ENCODE data around the gene PMEL. TPM values are rescaled to one million over a fixed set of nuclear protein-coding genes. Genes with fewer than 3 reads are reported as not detected.
"Not testable (repeated sequence)": the region's sequence is repeated elsewhere in the genome, so short reads cannot be mapped to it uniquely, and the experiment has no call there.

The PMEL gene
- total RNA-seq, 1 donor from 2014 or later: 0.20 TPM

DNA sequence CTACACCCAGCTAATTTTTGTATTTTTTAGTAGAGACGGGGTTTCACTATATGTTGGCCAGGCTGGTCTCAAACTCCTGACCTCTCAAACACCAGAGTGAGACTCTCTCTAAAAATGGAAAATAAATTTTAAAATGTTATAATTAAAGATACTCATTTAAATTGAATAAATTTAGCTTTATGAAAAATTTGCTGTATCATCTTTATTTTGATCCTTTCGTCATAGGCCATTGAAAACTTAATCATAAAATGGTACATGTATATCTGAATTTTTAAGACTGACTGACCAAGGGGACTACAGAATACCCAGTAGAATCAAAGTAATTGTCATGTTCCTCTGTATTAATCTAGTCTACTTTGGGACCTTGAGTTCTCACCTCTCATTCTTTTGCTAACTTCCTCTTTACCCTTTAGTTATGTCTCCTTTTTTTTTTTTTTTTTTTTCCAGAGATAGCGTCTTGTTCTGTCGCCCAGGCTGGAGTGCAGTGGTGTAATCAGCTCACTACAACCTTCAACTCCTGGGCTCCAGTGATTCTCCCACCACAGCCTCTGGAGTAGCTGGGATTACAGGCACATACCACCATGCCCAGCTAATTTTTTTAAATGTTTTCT lies 17.5 kb upstream of the PMEL start:
- DNase-seq (ENCODE audit: low read depth in 2 of 2): no peak

DNA sequence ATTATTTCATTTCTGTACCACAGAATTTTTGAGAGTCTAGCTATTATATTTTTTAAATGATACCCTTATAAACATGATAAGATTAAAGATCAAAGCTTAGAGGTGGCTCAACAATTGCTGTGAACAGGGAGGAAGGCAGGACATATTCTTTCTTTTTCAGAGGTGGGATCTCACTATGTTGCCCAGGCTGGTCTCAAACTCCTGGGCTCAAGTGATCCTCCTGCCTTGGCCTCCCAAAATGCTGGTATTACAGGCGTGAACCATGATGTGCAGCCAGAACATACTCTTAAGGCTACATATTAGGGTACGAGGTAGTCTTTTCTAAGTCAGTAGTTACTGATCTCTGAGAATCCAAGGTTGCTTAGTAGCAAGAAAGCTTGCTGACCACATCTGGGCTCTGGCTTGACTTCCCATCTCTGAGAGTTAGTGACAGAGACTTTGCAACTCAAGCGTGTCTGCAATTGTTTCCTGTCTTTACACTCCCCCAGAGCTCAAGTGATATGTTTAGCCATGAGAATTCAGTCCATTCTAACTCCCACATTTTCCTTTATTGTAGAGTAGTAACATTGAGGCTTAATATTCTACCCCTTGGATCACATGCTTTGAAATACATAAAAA lies 16.6 kb upstream of the PMEL start:
- no peak for DNase-seq (ENCODE audit: low read depth in 2 of 2)

GRCh38 chr12:55981882-55982281 lies 16.0 kb upstream of the PMEL start:
- DNase-seq (ENCODE audit: low read depth in 2 of 2): not testable (repeated sequence)

DNA sequence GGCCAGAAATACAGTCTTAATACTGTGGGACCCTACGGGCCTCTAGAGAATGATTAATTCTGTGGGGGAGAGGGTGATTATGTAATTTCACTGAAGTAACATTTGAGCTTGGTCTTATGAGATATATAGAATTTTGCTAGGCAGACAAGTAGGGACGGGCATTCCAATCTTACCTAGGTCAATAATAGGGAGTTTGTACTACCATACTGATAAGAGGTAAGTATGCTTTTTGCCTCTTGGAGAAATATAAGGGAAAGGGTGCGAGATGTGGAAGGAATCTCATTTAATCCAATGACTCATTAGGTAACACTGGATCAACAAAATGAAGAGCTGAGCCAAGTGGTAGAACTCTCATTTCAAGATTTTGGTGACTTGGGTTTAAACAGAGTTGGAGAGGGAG lies 13.2 kb upstream of the PMEL start:
- no peak for DNase-seq (ENCODE audit: low read depth in 2 of 2)

- DNase-seq (ENCODE audit: low read depth in 2 of 2): no peak
These were observed 12.6 kb upstream of the PMEL start for GRCh38 chr12:55978393-55978792.

- peak; percentile 65 to 78 for DNase-seq (ENCODE audit: low read depth in 2 of 2)
These were observed 8.5 kb upstream of the PMEL start for GRCh38 chr12:55974308-55974730.

DNA sequence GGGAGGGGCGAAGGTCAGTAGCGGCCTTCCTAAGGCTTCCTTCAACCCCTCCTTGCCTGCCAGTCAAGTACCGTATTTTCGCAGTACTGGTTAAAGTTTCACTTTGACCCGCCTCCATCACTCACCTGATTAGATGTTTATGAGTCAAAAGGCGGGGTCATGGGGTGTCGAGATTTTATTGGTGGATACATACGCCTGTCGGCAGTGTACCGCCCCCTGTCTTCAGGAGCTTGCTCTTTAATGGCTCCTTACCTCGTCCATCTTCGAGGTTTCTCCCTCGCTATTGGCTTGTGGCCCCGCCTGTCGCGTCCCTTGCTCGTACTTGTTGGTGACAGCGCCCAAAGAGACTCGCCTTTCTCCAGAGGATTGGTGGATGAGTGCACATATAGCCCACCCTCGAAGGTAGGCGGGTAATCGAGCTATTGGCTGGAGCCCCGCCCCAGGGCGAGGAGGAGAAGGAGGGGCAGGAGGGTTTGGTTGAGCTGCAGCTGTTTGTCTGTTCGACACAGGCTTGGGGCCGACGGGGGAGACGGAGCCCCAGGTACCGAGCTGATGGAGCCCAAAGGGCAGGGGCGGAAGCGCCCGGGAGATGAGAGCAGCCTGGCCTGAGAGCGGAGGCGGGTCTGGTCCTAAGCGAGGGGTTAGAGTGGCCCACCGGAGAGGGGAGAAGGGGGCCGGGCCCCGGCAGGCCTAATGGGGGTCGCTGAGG lies 7.9 kb upstream of the PMEL start, which contains the start of gene RAB5B:
Gene RAB5B (plus strand): TSS at position 480 of the 709 bp plus-strand sequence. CDS start 12,883 bp downstream, outside the sequence.
- peak; percentile 100 for DNase-seq (ENCODE audit: low read depth in 2 of 2)

DNA sequence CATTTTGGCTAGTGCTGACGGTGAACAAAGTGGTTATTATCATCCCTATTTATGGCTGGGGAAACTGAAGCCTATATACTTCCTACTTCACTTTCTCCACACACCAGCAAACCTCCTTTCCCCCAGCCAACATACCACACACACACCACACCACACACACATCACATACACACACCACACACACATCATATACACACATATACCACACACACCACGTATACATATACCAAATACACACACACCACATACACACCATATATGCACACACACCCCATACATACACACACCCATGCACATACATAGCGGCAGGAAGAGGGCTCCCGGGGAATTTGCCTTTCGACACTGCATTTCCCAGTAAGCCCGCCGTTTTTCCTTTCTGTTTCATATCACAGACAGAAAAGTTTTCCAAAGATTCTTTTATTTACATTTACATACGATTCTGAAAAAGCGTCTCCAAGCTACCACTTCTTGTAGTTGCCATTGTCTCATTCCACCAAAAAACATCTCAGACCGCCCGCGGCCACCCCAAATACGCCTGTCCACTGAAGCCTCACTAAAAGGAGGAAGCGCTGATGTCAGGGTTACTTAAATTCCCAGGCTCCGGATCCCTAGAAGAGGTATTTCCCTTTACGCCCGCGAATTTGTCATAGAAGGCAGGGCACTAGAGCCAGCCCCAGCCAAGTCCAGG lies 7.2 kb upstream of the PMEL start:
- DNase-seq (ENCODE audit: low read depth in 2 of 2): peak in 1 of 2 donors; percentile 71

DNA sequence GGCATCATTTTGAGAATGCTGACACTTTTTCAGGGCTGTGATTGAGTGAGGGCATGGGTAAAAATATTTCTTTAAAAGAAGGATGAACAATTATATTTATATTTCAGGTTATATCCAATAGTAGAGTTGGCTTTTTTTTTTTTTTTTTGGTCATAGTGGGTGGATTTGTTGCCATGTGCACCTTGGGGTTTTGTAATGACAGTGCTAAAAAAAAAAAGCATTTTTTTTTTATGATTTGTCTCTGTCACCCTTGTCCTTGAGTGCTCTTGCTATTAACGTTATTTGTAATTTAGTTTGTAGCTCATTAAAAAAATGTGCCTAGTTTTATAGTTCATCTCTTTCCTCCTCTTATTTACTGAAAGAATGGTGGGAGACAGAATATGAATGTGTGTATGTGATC lies 6.6 kb upstream of the PMEL start:
- DNase-seq (ENCODE audit: low read depth in 2 of 2): no peak

DNA sequence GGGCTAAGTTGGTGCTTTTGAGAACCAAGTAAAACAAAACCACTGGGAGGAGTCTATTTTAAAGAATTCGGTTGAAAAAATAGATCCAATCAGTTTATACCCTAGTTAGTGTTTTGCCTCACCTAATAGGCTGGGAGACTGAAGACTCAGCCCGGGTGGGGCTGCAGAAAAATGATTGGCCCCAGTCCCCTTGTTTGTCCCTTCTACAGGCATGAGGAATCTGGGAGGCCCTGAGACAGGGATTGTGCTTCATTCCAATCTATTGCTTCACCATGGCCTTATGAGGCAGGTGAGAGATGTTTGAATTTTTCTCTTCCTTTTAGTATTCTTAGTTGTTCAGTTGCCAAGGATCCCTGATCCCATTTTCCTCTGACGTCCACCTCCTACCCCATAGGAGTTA lies 6.2 kb upstream of the PMEL start:
- peak in 1 of 2 donors; percentile 39 for DNase-seq (ENCODE audit: low read depth in 2 of 2)

- peak in 1 of 2 donors; percentile 40 for DNase-seq (ENCODE audit: low read depth in 2 of 2)
These were observed 4.9 kb upstream of the PMEL start for GRCh38 chr12:55970775-55971174.

DNA sequence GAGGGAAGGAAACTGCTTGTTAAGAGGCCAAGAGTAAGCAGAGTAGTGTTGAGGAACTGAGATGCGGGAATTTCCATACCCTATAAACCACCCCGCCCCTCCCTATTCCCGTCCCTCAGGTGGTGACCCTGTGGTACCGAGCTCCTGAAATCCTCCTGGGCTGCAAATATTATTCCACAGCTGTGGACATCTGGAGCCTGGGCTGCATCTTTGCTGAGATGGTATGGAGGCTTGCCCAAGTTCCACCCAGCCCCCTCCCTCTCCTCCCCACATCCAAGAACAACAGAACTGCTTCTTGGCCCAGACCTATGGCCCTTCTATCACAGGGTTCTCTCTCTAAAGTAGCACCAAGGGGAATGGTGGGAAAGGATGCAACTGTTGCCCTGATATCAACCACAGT lies 3.5 kb upstream of the PMEL start:
- DNase-seq (ENCODE audit: low read depth in 2 of 2): no peak

DNA sequence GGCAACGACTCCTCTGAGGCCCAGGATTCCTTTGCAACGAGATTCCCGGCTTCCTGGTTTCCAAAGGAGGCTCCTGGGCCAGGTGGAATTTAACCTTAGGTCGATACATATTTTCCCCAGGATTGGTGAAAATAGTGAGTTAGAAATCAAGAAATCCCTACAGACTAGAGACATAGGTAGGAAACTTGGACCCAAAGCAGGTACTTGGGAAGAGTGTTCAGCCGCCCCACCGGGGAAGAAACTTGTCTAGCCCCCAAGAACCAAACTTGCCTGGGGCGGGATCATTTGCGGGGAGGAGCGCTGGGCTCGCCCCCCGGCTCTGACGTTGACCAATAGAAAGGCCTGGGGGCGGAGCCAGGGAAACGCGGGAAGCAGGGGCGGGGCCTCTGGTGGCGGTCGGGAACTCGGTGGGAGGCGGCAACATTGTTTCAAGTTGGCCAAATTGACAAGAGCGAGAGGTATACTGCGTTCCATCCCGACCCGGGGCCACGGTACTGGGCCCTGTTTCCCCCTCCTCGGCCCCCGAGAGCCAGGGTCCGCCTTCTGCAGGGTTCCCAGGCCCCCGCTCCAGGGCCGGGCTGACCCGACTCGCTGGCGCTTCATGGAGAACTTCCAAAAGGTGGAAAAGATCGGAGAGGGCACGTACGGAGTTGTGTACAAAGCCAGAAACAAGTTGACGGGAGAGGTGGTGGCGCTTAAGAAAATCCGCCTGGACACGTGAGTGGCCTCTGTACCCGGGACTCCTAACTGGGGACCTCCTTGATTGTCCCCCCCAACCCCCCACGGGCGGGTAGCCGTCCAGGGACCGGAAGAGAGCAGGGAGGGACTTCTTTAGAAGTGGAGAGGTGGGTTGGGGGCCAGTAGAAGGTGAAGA lies 803 bp upstream of the PMEL start, which contains the start of gene CDK2:
Gene CDK2 (plus strand): TSS at position 423 of the 874 bp plus-strand sequence. CDS start 179 bp downstream, at position 602.
- peak; percentile 86 to 89 for DNase-seq (ENCODE audit: low read depth in 2 of 2)

DNA sequence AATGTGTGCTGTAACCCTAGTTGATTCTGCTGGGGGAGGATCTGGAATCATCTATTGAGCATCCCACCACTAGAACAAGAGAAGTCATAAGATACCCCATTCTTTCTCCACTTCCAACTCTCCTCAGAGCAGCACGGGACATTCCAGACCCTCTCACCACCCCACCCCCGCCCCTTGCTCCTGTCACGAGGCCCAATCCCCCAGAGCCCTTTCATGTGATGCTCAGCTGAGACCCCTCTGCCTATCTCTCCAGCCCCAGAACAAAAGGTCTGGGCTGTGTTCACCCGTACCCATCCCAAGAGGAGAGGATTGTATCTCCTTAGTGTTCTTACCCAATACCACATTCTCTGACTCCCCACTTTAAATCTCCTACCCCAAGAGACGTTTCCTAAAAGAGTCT lies 602 bp downstream of the PMEL start:
- DNase-seq (ENCODE audit: low read depth in 2 of 2): no peak

DNA sequence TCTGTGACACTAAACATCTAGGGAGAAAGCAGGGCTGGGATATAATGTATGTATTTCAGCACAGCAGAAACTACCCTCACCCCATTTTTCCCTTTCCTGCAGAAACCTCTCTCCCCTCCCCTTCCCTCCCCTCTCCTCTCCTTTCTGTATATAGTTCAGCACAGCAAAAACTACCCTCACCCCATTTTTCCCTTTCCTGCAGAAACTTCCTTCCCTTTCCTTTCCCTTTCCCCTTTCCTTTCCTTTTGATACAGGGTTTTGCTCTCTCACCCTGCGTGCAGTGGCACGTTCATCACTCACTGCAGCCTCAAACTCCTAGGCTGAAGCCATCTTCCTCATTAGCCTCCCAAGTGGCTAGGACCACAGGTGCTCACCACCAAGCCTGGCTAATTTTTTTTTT lies 2.1 kb downstream of the PMEL start:
- DNase-seq (ENCODE audit: low read depth in 2 of 2): no peak

DNA sequence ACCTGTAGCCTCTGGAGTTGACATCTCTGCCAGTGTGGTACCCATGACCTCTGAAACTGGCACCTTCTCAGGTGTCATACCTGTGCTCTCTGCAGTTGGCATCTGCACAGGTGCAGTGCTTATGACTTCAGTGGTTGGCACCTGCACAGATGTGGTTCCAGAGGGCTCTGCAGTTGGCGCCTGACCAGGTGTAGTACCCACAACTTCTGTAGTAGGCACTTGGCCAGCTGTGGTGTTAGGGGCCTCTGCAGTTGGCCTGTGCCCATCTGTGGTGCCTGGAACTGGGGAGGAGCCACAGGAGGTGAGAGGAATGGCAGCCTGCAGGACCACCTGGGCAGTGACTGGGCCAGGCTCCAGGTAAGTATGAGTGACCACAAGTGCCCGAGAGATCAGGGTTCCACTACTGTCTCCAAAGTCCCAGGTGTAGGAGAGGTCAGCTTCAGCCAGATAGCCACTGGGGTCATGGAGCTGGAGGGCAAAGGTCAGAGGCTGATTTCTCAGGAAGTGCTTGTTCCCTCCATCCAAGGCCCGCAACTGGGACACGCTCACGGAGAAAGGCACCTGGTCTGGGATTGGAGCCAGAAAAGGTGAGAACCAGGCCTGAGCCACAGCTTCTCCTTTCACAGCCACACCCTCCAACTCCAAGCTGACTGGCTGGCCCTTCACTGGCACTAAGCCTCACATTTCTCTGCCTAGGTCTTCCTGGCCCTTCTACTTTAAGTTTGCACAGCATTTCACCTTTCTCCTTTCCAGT lies 8.6 kb downstream of the PMEL start:
- no peak for DNase-seq (ENCODE audit: low read depth in 2 of 2)

GRCh38 chr12:55955800-55956508 lies 9.9 kb downstream of the PMEL start:
- DNase-seq (ENCODE audit: low read depth in 2 of 2): peak in 1 of 2 donors; percentile 59

DNA sequence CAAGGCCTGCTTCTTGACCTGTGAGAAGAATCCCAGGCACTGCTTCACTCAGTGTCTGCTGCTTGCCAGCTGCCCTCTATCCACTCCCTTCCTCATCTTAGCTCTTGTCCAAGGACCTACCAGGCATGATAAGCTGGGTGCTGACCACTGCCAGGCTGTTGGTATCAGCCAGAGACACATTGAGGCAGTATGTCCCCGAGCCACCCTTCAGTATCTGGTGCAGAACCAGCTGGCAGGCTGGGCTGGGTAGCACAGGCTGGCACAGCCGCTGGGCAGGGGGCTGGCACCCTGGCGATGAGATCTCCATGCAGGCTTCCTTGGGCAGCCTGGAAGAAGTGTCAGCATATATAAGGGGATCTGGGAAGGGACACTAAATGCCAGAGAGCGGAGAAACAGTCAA lies 10.5 kb downstream of the PMEL start:
- DNase-seq (ENCODE audit: low read depth in 2 of 2): no peak

DNA sequence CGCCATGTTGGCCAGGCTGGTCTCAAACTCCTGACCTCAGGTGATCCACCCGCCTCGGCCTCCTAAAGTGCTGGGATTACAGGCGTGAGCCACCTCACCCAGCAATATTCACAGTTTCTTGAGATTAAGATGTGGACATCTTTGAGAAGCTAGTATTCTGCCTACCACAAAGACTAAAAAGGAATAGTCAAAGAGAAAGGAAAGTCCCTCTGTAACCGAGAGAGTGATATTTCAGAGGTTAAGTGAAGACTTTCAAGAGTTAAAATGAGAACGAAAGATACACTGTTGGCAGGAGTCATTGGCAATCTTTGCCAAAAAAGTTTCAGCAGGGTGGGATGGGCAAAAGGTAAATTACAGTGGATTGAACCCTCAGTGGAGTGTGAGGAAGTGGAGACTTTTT lies 19.3 kb downstream of the PMEL start:
- DNase-seq (ENCODE audit: low read depth in 2 of 2): no peak
